HFFc6 (cell line): ENCODE measurements around the gene SLC22A17. TPM values are rescaled to one million over a fixed set of nuclear protein-coding genes. Genes with fewer than 3 reads are reported as not detected.
A peak's percentile ranks its signal among the peaks of the same experiment; 100 is the strongest.

ENCODE experiments used
- DNase-seq: peaks from one replicate; pipeline ENCODE4 v3.0.0-alpha.2; 2018
- H3K27ac Mint-ChIP-seq: 2 replicates; pipeline ENCODE4 v1.8.0; 2020; ENCODE audit warnings: mild to moderate bottlenecking, mixed read lengths
- H3K27me3 Mint-ChIP-seq: 2 replicates; pipeline ENCODE4 v1.8.0; 2021; ENCODE audit warnings: mild to moderate bottlenecking, moderate library complexity, mixed read lengths; ENCODE audit not compliant: insufficient read depth
- H3K36me3 Mint-ChIP-seq: 2 replicates; pipeline ENCODE4 v1.8.0; 2021; ENCODE audit warnings: low read depth, mixed read lengths
- H3K4me1 Mint-ChIP-seq: 2 replicates; pipeline ENCODE4 v1.8.0; 2020; ENCODE audit warnings: low read depth, mixed read lengths
- H3K4me3 Mint-ChIP-seq: 2 replicates; pipeline ENCODE4 v1.8.0; 2020; ENCODE audit warnings: mild to moderate bottlenecking, moderate library complexity, mixed read lengths
- H3K9me3 Mint-ChIP-seq: 2 replicates; pipeline ENCODE4 v1.8.0; 2020; ENCODE audit warnings: mild to moderate bottlenecking, mixed read lengths
- total RNA-seq, 6 experiments: library from RNA; stranded (reverse); fragmentation: NEBNext Ultra II Directional; extraction: Animal tissue kit (Norgen Biotek cat#: 25700); gene quantifications; 2 replicates in 1 of 6; 3 replicates in 5 of 6; pipeline ENCODE4 v1.2.3, GENCODE V29; 2021
- TF ChIP-seq, protein P1 (sequence below): fragments of 200-600 bp; sonication (generic); IDR thresholded peaks from 2 replicates; pipeline ENCODE4 v1.5.0; 2021; ENCODE audit warnings: antibody characterized with exemption, mild to moderate bottlenecking

Gene SLC22A17
- total RNA-seq, 6 experiments from 2014 or later, result 11.7 to 15.6 (median 13.1) TPM

DNA sequence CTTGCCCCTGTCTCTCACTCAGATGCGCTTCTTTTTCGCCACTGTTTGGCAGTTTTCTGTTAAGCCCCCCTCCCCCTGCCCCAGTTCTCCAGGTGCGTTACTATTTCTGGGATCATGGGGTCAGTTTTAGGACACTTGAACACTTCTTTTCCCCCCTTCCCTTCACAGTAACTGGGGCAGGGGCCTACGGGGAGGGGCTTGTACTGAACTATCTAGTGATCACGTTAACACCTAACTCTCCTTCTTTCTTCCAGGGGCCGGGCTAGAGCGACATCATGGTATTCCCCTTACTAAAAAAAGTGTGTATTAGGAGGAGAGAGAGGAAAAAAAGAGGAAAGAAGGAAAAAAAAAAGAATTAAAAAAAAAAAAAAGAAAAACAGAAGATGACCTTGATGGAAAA, 27.7 kb downstream of the SLC22A17 start:
- Mint-ChIP-seq H3K27ac (no peak overlapping the region), H3K9me3 (no peaks in the 10 kb centered on the region), H3K4me3 (no peak overlapping the region), H3K27me3 (peaks cover 5% of the 10 kb centered on the region), H3K36me3 (peaks cover 33% of the 10 kb centered on the region), H3K4me1 (peaks cover 23% of the 10 kb centered on the region)
- TF ChIP-seq, protein P1, sequence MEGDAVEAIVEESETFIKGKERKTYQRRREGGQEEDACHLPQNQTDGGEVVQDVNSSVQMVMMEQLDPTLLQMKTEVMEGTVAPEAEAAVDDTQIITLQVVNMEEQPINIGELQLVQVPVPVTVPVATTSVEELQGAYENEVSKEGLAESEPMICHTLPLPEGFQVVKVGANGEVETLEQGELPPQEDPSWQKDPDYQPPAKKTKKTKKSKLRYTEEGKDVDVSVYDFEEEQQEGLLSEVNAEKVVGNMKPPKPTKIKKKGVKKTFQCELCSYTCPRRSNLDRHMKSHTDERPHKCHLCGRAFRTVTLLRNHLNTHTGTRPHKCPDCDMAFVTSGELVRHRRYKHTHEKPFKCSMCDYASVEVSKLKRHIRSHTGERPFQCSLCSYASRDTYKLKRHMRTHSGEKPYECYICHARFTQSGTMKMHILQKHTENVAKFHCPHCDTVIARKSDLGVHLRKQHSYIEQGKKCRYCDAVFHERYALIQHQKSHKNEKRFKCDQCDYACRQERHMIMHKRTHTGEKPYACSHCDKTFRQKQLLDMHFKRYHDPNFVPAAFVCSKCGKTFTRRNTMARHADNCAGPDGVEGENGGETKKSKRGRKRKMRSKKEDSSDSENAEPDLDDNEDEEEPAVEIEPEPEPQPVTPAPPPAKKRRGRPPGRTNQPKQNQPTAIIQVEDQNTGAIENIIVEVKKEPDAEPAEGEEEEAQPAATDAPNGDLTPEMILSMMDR, result no peak
- DNase-seq, result no peak

DNA sequence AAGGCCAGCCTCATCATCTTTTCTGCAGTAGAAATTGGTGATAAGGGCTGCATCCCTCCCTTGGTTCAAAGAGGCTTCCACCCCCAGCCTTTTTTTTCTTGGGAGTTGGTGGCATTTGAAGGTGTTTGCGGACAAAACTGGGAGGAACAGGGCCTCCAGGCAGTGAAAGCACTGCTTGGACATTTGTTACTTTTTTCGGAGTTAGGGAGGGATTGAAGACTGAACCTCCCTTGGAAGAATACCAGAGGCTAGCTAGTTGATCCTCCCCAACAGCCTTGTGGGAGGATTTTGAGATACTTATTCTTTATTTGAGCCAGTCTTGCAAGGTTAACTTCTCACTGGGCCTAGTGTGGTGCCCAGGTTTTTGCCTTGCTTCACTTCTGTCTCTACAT, 28.2 kb downstream of the SLC22A17 start:
- H3K36me3 Mint-ChIP-seq, result peaks cover 39% of the 10 kb centered on the region
- H3K9me3 Mint-ChIP-seq, result no peaks in the 10 kb centered on the region
- TF ChIP-seq, protein P1, result no peak
- no peak for DNase-seq
- no peak overlapping the region for H3K27ac Mint-ChIP-seq
- peaks cover 28% of the 10 kb centered on the region for H3K4me1 Mint-ChIP-seq
- H3K4me3 Mint-ChIP-seq, result no peak overlapping the region
- H3K27me3 Mint-ChIP-seq, result peaks cover 4% of the 10 kb centered on the region

DNA sequence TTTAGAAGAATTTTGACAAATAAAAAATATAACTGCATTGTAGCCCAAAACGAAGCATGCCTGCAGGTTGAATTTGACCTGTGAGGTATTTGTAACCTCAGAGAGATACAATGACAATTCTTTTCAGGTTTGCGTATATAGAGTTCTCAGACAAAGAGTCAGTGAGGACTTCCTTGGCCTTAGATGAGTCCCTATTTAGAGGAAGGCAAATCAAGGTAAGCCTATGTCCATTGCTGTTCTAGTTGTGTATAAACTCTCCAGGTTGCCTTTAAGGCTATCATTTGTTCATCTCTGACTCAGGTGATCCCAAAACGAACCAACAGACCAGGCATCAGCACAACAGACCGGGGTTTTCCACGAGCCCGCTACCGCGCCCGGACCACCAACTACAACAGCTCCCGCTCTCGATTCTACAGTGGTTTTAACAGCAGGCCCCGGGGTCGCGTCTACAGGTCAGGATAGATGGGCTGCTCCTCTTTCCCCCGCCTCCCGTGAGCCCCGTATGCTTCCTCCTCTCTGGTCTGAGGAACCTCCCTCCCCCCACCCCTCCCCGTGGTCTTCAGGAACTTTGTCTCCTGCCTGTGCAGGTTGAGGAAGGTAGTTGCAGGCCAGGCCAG, 28.7 kb downstream of the SLC22A17 start:
- H3K9me3 Mint-ChIP-seq, result no peaks in the 10 kb centered on the region
- DNase-seq, result no peak
- H3K4me3 Mint-ChIP-seq, result no peak overlapping the region
- H3K4me1 Mint-ChIP-seq, result peaks cover 30% of the 10 kb centered on the region
- H3K36me3 Mint-ChIP-seq, result peaks cover 40% of the 10 kb centered on the region
- no peak overlapping the region for H3K27ac Mint-ChIP-seq
- H3K27me3 Mint-ChIP-seq, result peaks cover 4% of the 10 kb centered on the region
- TF ChIP-seq, protein P1, result no peak

DNA sequence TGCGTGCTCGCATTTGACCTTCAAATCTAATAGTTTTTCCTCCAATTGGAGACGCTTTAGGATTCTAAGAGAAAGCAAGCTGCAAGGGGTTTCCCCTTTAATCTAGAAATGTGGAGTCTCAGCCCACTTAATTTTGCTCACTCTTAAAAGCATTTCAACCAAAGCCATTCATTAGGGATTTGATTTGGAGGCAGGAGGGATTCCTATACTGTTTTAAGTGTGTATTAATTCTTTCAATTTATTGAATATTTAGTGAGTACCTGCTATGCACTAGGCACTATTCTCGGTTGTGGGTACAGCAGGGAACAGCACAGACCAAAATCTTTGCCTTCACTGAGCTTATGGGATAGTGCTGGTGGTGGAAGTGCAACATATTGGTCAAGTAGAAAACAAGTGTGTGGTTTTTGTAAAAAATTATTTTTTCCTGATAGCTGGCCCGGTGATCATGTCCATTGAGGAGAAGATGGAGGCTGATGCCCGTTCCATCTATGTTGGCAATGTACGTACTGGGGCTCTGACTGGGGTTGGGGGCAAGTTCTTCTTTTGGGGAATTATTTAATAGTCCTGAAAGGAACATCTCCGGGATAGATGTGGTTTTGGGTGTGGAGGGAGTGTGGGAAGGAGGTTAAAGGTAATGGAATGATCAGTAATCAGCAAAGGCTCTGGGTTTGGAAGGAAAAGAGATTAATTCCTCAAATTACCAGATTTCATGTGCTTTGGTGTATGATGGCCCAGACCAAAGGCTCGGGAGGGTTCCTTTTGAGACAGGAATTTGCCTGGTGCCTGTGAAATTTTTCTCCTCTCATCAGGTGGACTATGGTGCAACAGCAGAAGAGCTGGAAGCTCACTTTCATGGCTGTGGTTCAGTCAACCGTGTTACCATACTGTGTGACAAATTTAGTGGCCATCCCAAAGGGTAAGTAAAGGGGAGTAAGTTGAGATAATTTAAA, 29.8 kb downstream of the SLC22A17 start:
- DNase-seq, result no peak
- peaks cover 30% of the 10 kb centered on the region for H3K4me1 Mint-ChIP-seq
- H3K27ac Mint-ChIP-seq, result peak overlapping the region; percentile 96
- peak overlapping the region; percentile 92 for H3K4me3 Mint-ChIP-seq
- TF ChIP-seq, protein P1, result no peak
- H3K27me3 Mint-ChIP-seq, result peaks cover 4% of the 10 kb centered on the region
- no peaks in the 10 kb centered on the region for H3K9me3 Mint-ChIP-seq
- H3K36me3 Mint-ChIP-seq, result peaks cover 40% of the 10 kb centered on the region

- Mint-ChIP-seq H3K36me3 (peaks cover 44% of the 10 kb centered on the region), H3K4me3 (peak overlapping the region; percentile 92), H3K4me1 (peaks cover 30% of the 10 kb centered on the region), H3K27me3 (peaks cover 4% of the 10 kb centered on the region), H3K27ac (peak overlapping the region; percentile 96), H3K9me3 (no peaks in the 10 kb centered on the region)
- TF ChIP-seq, protein P1, result no peak; the same call in 1 of the 2 replicates
- DNase-seq, result peak; percentile 66
Observed at GRCh38 chr14:23321572-23322547, 30.8 kb downstream of the SLC22A17 start.
